Body of pancreas (tissue), 4 donors: ENCODE data around the gene GRIN2D. TPM values are rescaled to one million over a fixed set of nuclear protein-coding genes. Genes with fewer than 3 reads are reported as not detected.

Experiments
- ATAC-seq: fragments of 150-250 bp; one replicate; pipeline ENCODE4 v1.9.1; 2016
- DNase-seq, 4 donors: peaks; one replicate each; pipeline ENCODE4 v3.0.0-alpha.2; 2019
- H3K27ac ChIP-seq, 4 donors: fragments of 200-600 bp; sonication (generic); 1 replicate in 3 of 4; 2 replicates in 1 of 4; pipeline versions ENCODE4 v1.5.1 to v1.6.1; 2016 to 2019; ENCODE audit warnings: mild to moderate bottlenecking in 1 of 4, mixed read lengths in 1 of 4, moderate library complexity in 1 of 4
- H3K27me3 ChIP-seq, 2 donors: fragments of 200-600 bp; sonication (generic); one replicate each; pipeline ENCODE4 v1.6.0; 2016; ENCODE audit warnings: mild to moderate bottlenecking in 1 of 2
- H3K36me3 ChIP-seq, 2 donors: fragments of 200-600 bp; sonication (generic); replicated peaks in 1 of 2; 2 replicates each; pipeline ENCODE4 v1.5.1; 2016; ENCODE audit warnings: low read depth in 2 of 2; ENCODE audit not compliant: insufficient read depth in 1 of 2
- H3K4me1 ChIP-seq: fragments of 200-600 bp; sonication (generic); one replicate; pipeline ENCODE4 v1.6.0; 2016
- H3K4me3 ChIP-seq, 2 donors: fragments of 200-600 bp; sonication (generic); 1 replicate in 1 of 2; 2 replicates in 1 of 2; pipeline ENCODE4 v1.5.1; 2016 to 2019
- H3K9me3 ChIP-seq, 3 donors: fragments of 200-600 bp; sonication (generic); 1 replicate in 2 of 3; 2 replicates in 1 of 3; pipeline ENCODE4 v1.5.1; 2016
- CTCF ChIP-seq, 7 experiments: fragments of 450-650 bp in 4 of 7; fragments of 200-600 bp in 3 of 7; sonication (generic) in 3 of 7; IDR thresholded peaks; one replicate each; pipeline ENCODE4 v1.5.1; 2016 to 2019; ENCODE audit warnings: antibody characterized with exemption in 7 of 7
- POLR2A ChIP-seq, 3 donors: fragments of 450-650 bp; IDR thresholded peaks; one replicate each; pipeline ENCODE4 v1.6.1; 2016; ENCODE audit warnings: antibody characterized with exemption in 3 of 3, mild to moderate bottlenecking in 2 of 3
- WGBS, 2 donors: methylation state at CpG; one replicate each; pipeline ENCODE4 v1.1.5; 2017; 5-methylcytosine and 5-hydroxymethylcytosine counted together
- intact Hi-C: fragments of 100-400 bp; cut with DNase I; formaldehyde crosslinking; loops from one replicate; pipeline ENCODE4 v1.15.1; 2023
- total RNA-seq, 2 donors: library from RNA; depleted of rRNA; stranded (reverse); fragments of >200 nt; gene quantifications; one replicate each; pipeline ENCODE4 v1.1.0, GENCODE V29; 2016

GRIN2D gene
- total RNA-seq, 2 donors from 2014 or later = 0.26 to 2.0 TPM

- ATAC-seq (no peak), DNase-seq (no peak)
- WGBS, 2 donors = 67 to 80% methylated on average over 8 of the region's 8 CpGs
- intact Hi-C loops = no loop called here
- Histone ChIP-seq H3K4me3 (no peak overlapping the region), H3K9me3 (no peaks in the 10 kb centered on the region), H3K4me1 (no peaks in the 10 kb centered on the region), H3K27me3 (no peaks in the 10 kb centered on the region), H3K36me3 (no peaks in the 10 kb centered on the region), H3K27ac (no peak overlapping the region)
- no peak for TF ChIP-seq POLR2A (IDR thresholded peaks at IDR 0.05)
- no peak for TF ChIP-seq CTCF (IDR thresholded peaks at IDR 0.05)
Observed at GRCh38 chr19:48433337-48433736, 39.9 kb downstream of the GRIN2D start.

- no peak for DNase-seq
- intact Hi-C loops = no loop called here
- H3K36me3 ChIP-seq = no peaks in the 10 kb centered on the region
- H3K9me3 ChIP-seq = no peaks in the 10 kb centered on the region
- no peak for TF ChIP-seq CTCF (IDR thresholded peaks at IDR 0.05)
- no peak for TF ChIP-seq POLR2A (IDR thresholded peaks at IDR 0.05)
- no peak overlapping the region for H3K27ac ChIP-seq
- ATAC-seq = no peak
- H3K4me1 ChIP-seq = no peaks in the 10 kb centered on the region
- 73 to 80% methylated on average over 5 of the region's 5 CpGs for WGBS, 2 donors
- no peak overlapping the region for H3K4me3 ChIP-seq
- H3K27me3 ChIP-seq = no peaks in the 10 kb centered on the region
Observed at GRCh38 chr19:48436586-48436985, 43.1 kb downstream of the GRIN2D start.

- 88 to 97% methylated on average over 2 to 17 of the region's 20 CpGs for WGBS, 2 donors
- TF ChIP-seq POLR2A (IDR thresholded peaks at IDR 0.05) (no peak), CTCF (IDR thresholded peaks at IDR 0.05) (no peak)
- Histone ChIP-seq H3K27ac (no peak overlapping the region), H3K4me1 (peaks cover 22% of the 10 kb centered on the region), H3K27me3 (no peaks in the 10 kb centered on the region), H3K36me3 (no peaks in the 10 kb centered on the region), H3K4me3 (no peak overlapping the region), H3K9me3 (peaks cover 0 to 4% (median 0%) of the 10 kb centered on the region in 3 donors)
- no peak for ATAC-seq
- intact Hi-C loops = no loop called here
- DNase-seq = no peak
Observed at GRCh38 chr19:48441360-48442050, 48.0 kb downstream of the GRIN2D start.

- Histone ChIP-seq H3K4me3 (no peak overlapping the region), H3K4me1 (peaks cover 24% of the 10 kb centered on the region), H3K27me3 (no peaks in the 10 kb centered on the region), H3K27ac (no peak overlapping the region), H3K36me3 (no peaks in the 10 kb centered on the region), H3K9me3 (peaks cover 0 to 4% (median 0%) of the 10 kb centered on the region in 3 donors)
- intact Hi-C loops = no loop called here
- no peak for TF ChIP-seq POLR2A (IDR thresholded peaks at IDR 0.05)
- TF ChIP-seq CTCF (IDR thresholded peaks at IDR 0.05) = no peak
- WGBS, 2 donors = 27 to 75% methylated on average over 31 to 43 of the region's 94 CpGs
- no peak for ATAC-seq
- DNase-seq = no peak
Observed at GRCh38 chr19:48442116-48443035, 48.9 kb downstream of the GRIN2D start.
